HG02852 (cell line): ENCODE results near the gene TPRN.

Source experiments
- ATAC-seq: cut with Tn5 transposase; IDR thresholded peaks from one replicate; pipeline ENCODE4 v1.9.1; 2021; ENCODE audit warnings: mild to moderate bottlenecking, moderate library complexity; ENCODE audit not compliant: unreplicated experiment

Gene TPRN

DNA sequence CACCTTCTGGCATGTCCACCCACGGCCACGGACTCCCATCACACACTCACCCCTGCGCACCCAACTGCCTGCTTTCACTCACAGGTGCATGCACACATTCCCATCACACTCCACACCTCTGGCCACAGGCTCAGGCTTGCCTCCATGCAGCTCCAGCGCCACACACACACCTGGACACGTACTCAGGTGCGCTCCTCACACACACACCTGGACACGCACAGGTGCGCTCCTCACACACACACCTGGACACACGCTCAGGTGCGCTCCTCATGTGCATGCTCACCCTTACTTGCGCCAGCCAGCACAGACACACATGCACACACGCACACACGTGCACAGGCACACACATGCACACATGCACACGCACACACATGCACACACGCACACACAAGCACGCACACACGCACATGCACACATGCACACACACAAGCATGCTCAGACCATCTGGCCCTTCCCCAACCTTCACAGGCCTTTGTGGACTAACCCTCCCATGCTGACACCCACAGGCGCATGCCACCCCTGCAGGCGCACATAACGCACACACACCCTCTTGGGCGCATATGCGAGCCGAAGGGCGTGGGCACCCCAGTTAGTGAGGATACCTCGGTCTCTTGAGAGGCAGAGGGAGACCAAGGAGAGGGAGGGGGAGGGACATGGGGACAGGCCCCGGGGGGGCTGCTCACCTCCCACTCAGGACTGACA, 53.3 kb downstream of the TPRN start:
- ATAC-seq = no peak

GRCh38 chr9:137146527-137146918, 54.0 kb downstream of the TPRN start:
- ATAC-seq = no peak

DNA sequence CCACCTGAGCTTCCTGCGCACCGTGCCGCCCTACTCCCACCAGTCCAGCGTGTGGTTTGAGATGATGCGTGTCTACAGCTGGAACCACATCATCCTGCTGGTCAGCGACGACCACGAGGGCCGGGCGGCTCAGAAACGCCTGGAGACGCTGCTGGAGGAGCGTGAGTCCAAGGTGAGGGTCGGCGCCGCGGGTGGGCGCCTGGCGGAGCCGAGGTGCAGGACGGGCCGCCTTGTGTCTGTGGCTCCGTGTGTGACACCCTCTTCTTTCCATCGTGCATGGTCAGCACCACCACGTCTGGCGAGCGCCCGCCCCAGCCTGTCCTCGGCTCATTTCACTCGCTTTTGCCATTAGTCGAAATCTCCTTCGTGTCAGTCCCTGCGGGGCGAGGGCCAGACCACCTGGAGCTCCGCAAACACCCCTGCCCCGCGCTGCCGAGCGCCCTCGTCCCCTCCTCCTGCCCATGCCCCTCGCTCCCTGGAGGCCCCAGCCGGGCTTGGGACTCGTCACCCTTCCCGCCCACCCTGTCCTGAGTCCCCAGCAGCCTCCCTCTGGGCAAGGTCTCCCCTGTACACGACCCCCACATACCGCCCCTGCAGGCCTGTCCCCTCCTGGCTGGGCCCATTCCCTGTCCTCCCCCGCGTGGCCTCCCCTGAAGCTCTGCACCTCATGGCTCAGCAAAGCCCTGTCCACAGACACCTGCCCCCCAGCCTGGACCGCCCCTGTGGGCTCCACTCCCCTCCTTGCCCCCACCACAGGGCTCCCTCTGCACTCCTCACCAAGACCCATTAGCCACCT, 54.6 kb downstream of the TPRN start:
- no peak for ATAC-seq

- ATAC-seq = no peak
These were observed 57.1 kb downstream of the TPRN start for GRCh38 chr9:137143459-137143858.

DNA sequence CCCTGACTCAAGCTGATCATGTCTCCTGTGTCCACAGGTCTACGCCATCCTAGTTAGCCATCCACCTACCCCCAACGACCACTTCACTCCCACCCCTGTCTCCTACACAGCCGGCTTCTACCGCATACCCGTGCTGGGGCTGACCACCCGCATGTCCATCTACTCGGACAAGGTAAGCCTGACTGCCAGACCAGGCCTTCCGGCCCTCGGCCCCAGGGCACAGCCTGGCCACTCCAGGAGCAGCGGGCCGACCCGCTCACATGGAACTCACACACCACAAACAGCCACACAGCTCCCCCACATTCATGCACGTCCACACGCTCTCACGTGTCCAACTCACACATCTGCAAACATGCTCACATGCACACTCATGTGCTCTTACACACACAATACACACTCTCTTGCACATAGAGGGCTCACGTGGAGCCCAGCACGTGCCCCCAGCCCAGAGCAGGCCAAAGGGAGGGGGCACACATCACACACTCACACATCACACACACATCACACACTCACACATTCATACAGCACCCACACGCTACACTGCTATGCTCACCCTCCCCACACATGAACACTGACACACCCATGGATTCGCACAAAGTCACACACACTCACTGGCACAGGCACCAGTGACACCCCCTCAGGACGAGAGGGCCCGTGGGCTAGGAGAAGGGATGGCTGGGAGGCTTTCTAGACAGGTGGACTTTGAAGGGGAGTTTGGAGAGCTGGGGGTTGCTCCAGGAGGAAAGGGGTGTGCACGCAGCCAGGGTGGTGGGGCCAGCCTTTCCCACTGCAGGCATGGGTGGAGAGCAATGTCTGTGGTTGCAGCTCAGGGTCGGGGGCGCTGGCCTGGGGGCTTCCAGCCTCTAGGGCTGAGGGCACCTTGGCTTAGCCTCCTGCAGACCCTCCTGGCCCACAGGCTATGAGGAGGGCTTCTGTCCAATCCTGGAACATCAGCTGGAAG, 58.3 kb downstream of the TPRN start:
- no peak for ATAC-seq
